Dermis blood vessel endothelial cell (primary cell): Measurements from ENCODE around the gene MRPL37. TPM values are rescaled to one million over a fixed set of nuclear protein-coding genes. Genes with fewer than 3 reads are reported as not detected.
"Not testable (repeated sequence)": the region's sequence is repeated elsewhere in the genome, so short reads cannot be mapped to it uniquely, and the experiment has no call there.

Experiments used
- DNase-seq: peaks from one replicate; pipeline ENCODE4 v3.0.0; 2010
- total RNA-seq: library from RNA; depleted of rRNA; stranded (reverse); fragments of >200 nt; gene quantifications from 2 replicates; pipeline ENCODE4 v1.2.3, GENCODE V29; 2014

MRPL37 gene
- total RNA-seq, 1 donor from 2014 or later = 47.5 TPM

DNA sequence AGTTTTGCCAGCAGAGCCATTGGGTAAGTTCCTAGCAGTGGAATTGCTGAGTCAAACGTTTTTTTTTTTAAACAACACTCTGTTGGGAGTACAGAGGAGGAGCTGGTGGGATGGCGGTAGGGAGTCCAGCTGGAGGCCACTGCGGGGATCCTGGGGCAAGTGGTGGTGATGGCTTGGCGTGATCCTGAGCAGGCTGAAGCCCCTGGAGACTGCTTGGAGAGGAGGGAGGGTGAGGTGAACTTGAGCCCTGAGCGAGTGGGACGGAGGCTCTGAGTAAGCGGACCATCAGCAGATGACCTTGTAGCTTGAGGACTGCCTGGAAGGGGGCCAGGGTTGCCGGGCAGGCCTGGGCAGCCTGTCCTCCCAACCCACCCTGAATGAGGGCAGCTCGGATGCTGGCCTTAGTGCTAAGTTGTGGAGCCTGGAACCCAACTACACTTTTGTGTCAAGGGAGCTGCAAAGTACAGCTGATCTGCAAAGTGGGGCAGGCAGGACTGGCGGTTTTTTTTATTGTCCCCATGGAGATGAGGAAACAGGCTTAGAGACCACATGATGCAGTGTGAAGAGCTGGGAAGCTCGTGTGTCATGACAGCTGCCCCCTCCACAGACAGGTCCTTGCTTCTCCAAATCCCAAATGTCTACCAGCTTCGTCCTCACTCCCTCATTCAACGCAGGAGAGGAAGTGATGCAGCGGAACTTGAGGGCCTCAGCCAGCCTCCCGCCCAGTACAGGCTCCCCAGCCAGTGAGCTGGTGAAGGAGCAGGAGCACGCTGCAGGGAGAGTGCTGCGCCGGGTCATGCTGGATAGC lies 20.2 kb downstream of the MRPL37 start:
- peak; percentile 42 for DNase-seq

GRCh38 chr1:54221113-54221834 lies 21.3 kb downstream of the MRPL37 start:
- DNase-seq = no peak

DNA sequence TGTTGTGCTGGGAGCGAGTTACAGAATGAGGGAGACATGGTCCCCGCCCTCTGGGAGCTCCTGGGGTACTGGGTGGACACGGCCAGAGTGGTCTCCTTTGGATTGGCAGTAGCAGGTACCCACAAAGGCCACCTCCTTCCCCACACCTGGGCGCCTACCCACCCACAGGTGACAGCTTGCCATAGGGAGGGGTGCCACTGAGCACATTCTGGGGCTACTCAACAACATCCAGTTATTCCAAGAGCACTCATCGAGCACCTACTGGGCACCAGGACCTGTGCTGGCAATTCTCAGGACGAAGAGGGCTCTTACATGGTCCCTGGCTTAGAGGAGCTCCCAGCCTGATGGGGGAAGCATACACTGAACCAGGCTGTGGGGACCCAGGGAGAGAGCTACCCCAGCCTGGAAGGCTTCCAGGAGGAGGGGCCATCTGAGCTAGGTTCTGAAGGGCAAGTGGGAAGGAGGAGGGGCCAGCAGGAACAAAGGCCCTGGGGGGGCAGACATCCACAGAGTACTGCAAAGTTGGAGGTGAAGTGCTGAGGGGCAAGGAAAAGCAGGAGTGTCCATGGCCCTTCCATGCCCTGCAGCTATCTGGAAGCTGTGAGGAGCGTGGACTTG lies 22.0 kb downstream of the MRPL37 start:
- no peak for DNase-seq

- DNase-seq = no peak
These were observed 22.7 kb downstream of the MRPL37 start for GRCh38 chr1:54222711-54223110.

- no peak for DNase-seq
These were observed 23.7 kb downstream of the MRPL37 start for GRCh38 chr1:54223441-54224202.

DNA sequence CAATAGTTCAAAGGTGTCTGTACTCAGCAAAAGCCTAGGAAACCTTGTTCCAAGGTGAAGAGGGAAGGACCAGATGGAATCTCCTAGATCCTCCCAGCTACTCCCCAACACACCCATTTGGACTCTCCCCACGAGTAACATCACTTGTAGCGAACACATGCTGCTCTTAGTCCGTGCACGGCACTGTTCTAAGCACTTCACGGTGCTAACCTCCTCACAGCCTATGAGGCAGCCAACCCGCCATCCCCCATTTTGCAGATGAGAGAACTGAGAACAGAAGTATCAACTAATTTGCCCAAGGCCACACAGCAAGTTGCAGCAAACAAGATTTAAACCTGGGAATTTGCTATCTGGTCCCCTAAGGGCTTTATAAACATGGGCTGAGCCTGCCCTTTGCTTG lies 24.3 kb downstream of the MRPL37 start:
- DNase-seq = no peak

DNA sequence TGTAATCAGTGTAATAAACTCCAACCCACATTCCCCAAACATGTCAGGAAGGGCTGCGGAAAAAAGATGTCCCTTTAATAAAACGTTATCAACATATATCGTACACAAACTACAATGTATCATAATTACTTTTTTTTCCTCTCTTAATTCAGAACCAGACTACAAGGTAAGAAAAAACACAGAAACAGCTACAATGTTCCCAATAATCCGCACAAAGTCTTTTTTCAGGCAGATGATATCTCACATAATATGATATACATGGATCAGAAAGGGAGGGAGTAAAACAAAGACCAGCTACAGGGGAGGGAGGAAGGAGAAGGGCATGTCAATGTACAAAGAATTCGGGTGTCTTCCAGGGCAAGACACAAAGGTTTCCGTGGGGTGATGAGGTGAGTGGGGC lies 25.4 kb downstream of the MRPL37 start:
- no peak for DNase-seq

GRCh38 chr1:54225986-54226559 lies 26.1 kb downstream of the MRPL37 start:
- no peak for DNase-seq

GRCh38 chr1:54227091-54227602 lies 27.2 kb downstream of the MRPL37 start:
- peak; percentile 28 for DNase-seq

GRCh38 chr1:54227891-54228310 lies 27.9 kb downstream of the MRPL37 start:
- DNase-seq = no peak

DNA sequence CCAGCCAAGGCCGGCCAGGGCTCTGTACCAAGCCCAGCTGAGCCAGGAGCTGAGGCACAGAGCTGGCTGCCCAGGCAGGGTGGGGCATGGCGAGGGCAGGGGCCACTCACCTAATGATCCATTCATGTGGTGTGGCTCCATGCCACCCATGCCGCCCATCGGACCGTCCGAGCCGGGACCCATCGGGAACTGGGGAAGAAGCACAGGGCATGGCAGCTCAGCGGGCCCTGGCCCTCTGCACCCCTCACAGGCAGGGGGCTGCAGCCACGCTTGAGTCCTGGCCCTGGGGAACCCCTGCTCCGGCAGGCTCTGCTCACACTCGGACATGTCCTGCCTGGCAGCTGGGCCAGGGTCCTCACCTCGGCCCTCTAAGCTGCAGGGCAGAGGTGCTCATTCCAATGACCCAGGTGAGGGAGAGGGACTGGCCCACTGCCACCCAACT lies 28.7 kb downstream of the MRPL37 start:
- DNase-seq = no peak

- DNase-seq = peak; percentile 43
These were observed 29.4 kb downstream of the MRPL37 start for GRCh38 chr1:54229281-54229891.

- DNase-seq = no peak
These were observed 30.8 kb downstream of the MRPL37 start for GRCh38 chr1:54230507-54231339.

DNA sequence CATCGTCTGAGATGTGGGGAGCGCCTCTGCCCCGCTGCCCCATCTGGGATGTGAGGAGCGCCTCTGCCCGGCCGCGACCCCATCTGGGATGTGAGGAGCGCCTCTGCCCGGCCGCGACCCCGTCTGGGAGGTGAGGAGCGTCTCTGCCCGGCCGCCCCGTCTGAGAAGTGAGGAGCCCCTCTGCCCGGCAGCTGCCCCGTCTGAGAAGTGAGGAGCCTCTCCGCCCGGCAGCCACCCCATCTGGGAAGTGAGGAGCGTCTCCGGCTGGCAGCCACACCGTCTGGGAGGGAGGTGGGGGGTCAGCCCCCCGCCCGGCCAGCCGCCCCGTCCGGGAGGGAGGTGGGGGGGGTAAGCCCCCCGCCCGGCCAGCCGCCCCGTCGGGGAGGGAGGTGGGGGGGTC lies 33.2 kb downstream of the MRPL37 start:
- DNase-seq = not testable (repeated sequence)

DNA sequence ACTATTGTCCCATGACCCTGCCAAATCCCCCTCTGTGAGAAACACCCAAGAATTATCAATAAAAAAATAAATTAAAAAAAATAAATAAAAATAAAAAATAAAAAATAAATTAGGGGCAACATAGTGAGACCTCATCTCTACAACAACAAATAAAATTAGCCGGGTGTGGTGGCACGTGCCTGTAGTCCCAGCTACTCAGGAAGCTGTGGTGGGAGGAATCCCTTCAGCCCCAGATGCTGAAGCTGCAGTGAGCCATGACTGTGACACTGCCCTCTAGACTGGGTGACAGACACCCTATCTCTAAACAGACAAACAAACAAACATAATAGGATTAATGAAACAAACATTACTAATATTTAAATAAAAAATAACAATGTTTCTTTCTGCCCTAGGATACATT lies 34.3 kb downstream of the MRPL37 start:
- DNase-seq = no peak

DNA sequence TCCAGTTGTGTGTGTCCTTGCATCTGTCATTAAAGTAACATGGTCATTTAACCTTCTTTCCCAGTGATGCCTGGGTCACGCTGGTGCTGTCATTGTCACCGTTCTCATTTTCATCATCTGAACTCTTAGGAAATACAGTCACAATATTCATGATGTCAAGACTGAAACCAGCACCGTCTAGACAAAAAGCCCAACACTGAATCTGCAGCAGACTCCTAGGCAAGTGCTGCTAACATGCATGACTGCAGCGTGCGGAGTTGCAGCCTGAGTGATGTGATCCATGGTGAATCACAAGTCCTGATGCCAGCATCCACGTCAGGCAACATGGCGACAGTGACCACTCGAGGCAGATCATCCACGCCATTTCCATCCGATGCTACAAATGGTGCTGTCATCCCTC lies 37.6 kb downstream of the MRPL37 start:
- no peak for DNase-seq

DNA sequence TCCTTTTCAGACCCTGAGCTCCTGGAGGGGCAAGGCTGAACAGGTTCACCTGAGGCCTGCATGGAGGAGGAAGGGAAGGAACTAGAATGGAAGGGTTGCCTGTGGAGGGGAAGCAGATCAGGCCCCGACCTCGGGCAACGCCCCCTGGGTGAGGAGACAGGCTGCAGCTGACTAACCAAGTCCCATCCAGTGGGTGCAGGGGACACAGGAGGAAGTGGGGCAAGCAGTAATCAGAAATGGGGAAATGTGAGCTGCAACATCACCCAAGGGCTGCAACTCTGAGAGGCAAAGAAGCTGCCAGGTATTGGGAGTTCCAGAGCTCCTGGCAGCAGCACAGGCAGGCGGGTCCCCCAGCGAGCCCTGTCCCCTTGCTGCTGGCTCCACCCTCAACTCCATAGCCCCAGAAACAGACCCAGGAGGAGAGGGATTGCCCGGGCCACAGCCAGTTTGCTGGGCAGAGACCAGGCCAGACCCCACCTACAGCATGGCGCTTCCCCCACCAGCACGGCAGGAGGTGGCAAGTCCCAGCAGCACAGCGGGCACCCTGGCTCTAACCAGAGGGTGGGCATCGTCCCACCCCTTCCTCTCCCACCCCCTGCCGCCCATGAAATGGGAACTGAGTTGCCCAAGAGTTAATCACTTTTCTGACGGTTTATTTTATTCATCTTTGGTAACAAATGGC lies 38.5 kb downstream of the MRPL37 start:
- no peak for DNase-seq

DNA sequence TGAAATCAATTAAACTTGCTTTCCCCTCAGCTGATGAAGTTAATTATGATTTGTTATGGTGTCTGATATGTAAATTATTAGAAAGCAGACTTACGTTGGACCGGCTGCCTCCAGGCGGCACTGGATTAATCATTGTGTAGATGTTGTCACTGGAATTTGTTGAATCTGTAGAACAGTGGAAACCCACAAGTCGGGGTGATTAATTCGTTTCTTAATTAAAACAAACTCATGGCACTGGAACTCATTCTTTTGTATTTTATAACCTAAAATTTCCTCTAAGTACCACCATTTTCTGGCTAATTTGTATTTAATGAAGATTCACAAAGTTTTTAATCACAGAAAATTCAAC lies 39.0 kb downstream of the MRPL37 start:
- DNase-seq = no peak

GRCh38 chr1:54239631-54240031 lies 39.7 kb downstream of the MRPL37 start:
- no peak for DNase-seq

DNA sequence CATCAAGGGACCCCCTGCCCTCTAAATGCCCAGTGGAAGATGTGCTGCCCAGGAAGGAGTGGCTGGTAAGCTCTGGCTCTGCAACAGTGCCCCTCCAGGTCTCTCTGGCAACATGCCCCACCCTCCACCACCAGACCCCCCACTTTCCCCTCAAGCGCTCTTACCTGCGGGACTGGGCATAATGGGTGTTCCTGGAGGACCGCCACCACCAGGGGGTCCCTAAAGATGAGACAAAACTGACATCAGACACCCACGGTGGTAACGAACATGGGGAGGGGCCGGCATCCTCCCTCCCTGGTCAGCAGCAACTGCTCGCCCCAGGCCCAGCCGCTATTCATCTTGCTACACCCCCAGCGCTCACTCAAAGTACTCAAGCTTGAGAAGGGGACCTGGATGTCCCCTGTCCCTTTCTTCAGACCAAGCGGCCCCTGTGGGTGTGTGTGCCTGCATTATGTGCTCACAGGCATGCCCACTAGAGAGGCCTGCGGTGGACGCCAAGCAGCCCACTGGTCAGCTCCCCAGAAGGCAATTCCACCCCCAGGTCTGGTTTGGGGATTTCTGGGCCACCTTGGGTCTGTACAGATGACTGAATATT lies 40.9 kb downstream of the MRPL37 start:
- DNase-seq = no peak
